Heart left ventricle (tissue), 16 donors: ENCODE results near the gene CCBE1. TPM values are rescaled to one million over a fixed set of nuclear protein-coding genes. Genes with fewer than 3 reads are reported as not detected.

Experiments
- ATAC-seq, 4 donors: fragments of 200-7000 bp; cut with Tn5 transposase; one replicate each; pipeline ENCODE4 v1.9.1; 2020 to 2022; ENCODE audit warnings: moderate library complexity in 4 of 4, mild to moderate bottlenecking in 3 of 4, moderate number of reproducible peaks in 1 of 4
- DNase-seq, 5 donors: peaks; one replicate each; pipeline ENCODE4 v3.0.0-alpha.2; 2020
- H3K27ac ChIP-seq, 12 donors: fragments of 200-600 bp; sonication (generic) in 4 of 12; one replicate each; pipeline versions ENCODE4 v1.5.0 to v1.8.0; 2016 to 2022; ENCODE audit warnings: mild to moderate bottlenecking in 2 of 12
- H3K27me3 ChIP-seq, 9 donors: fragments of 200-600 bp; sonication (generic) in 2 of 9; one replicate each; pipeline versions ENCODE4 v1.5.1 to v1.8.0; 2016 to 2022; ENCODE audit warnings: mild to moderate bottlenecking in 3 of 9
- H3K36me3 ChIP-seq, 9 donors: fragments of 200-600 bp; sonication (generic) in 2 of 9; one replicate each; pipeline versions ENCODE4 v1.5.0 to v1.8.0; 2018 to 2022; ENCODE audit warnings: mild to moderate bottlenecking in 2 of 9
- H3K4me1 ChIP-seq, 12 donors: fragments of 200-600 bp; sonication (generic) in 4 of 12; one replicate each; pipeline versions ENCODE4 v1.5.0 to v1.8.0; 2016 to 2022; ENCODE audit warnings: mild to moderate bottlenecking in 3 of 12
- H3K4me3 ChIP-seq, 12 donors: fragments of 200-600 bp; sonication (generic) in 4 of 12; one replicate each; pipeline versions ENCODE4 v1.5.0 to v1.8.0; 2017 to 2022; ENCODE audit warnings: mild to moderate bottlenecking in 9 of 12, moderate library complexity in 4 of 12
- H3K9me3 ChIP-seq, 12 donors: fragments of 200-600 bp; sonication (generic) in 4 of 12; one replicate each; pipeline versions ENCODE4 v1.5.0 to v1.8.0; 2016 to 2022; ENCODE audit warnings: mild to moderate bottlenecking in 1 of 12
- CTCF ChIP-seq, 12 donors: fragments of 200-600 bp; sonication (generic) in 4 of 12; IDR thresholded peaks; one replicate each; pipeline versions ENCODE4 v1.5.0 to v1.8.0; 2018 to 2022; ENCODE audit warnings: antibody characterized with exemption in 12 of 12, mild to moderate bottlenecking in 5 of 12
- POLR2A ChIP-seq, 2 donors: fragments of 450-650 bp; IDR thresholded peaks; one replicate each; pipeline ENCODE4 v1.6.1; 2017; ENCODE audit warnings: antibody characterized with exemption in 2 of 2, mild to moderate bottlenecking in 2 of 2, moderate library complexity in 2 of 2
- WGBS, 4 donors: extraction: QIAGEN DNeasy Blood & Tissue Kit in 2 of 4; methylation state at CpG; one replicate each; pipeline versions ENCODE4 v1.1.5 to v1.1.7; 2013 to 2018; 5-methylcytosine and 5-hydroxymethylcytosine counted together
- intact Hi-C, 10 donors: fragments of 100-400 bp; cut with DNase I; formaldehyde crosslinking; loops; one replicate each; pipeline versions ENCODE4 v1.11.1 to v1.14.2; 2022
- polyA plus RNA-seq, 2 donors: library from polyadenylated mRNA; stranded (reverse); fragments of 200-250 nt; gene quantifications; one replicate each; pipeline ENCODE4 v1.2.3, GENCODE V29; 2013
- total RNA-seq, 9 donors: library from RNA; depleted of rRNA in 2 of 9; stranded (reverse); fragments of >200 nt in 2 of 9; fragmentation: NEBNext Ultra II Directional in 3 of 9; extraction: Animal tissue kit (Norgen Biotek cat#: 25700) in 3 of 9; gene quantifications; one replicate each; pipeline versions ENCODE4 v1.1.0 to v1.2.4, GENCODE V29; 2016 to 2023
- donor health status: ischemic (EF 13 %, LVEDD 7.1; RV severe dilation, severe dysfunction).
- donor health status: healthy with polysubstance abuse.
- donor health status: DM: no; HTN: yes; CAD: no.
- donor health status: DM: no; HTN: no; CAD: no.
- donor health status: ischemic (EF 25% LVEDD 6.9; RV normal size, moderate dysfunction).
- donor health status: ischemic (EF 25% LVEDD 5.7; RV mildly dilated, moderate dysfunction).
- donor health status: healthy.
- donor health status: DM: yes; HTN: yes; CAD: no.
- donor health status: ischemic (EF 35%, LVEDD 5.7; RV mildly dilated, moderate dysfunction).
- donor health status: nonischemic (EF 11% LVEDD 7.7; RV severe dilation, severe dysfunction).
- donor health status: DM: yes; HTN: yes; CAD: no.
- donor health status: PGD.
- donor health status: ischemic (EF 29% LVEDD 5.4; RV normal size, mild dysfunction).
- donor health status: nonischemic (EF 23%, LVEDD 6.1; RV moderate dilation, normal function).

Gene CCBE1
- total and polyA plus RNA-seq, 11 donors = 0.15 to 6.3 (median 0.74) TPM

- H3K4me3 ChIP-seq = no peak overlapping the region
- ATAC-seq = no peak
- intact Hi-C loops = no loop called here
These were observed 191.9 kb downstream of the CCBE1 start for GRCh38 chr18:59505356-59505755.

DNA sequence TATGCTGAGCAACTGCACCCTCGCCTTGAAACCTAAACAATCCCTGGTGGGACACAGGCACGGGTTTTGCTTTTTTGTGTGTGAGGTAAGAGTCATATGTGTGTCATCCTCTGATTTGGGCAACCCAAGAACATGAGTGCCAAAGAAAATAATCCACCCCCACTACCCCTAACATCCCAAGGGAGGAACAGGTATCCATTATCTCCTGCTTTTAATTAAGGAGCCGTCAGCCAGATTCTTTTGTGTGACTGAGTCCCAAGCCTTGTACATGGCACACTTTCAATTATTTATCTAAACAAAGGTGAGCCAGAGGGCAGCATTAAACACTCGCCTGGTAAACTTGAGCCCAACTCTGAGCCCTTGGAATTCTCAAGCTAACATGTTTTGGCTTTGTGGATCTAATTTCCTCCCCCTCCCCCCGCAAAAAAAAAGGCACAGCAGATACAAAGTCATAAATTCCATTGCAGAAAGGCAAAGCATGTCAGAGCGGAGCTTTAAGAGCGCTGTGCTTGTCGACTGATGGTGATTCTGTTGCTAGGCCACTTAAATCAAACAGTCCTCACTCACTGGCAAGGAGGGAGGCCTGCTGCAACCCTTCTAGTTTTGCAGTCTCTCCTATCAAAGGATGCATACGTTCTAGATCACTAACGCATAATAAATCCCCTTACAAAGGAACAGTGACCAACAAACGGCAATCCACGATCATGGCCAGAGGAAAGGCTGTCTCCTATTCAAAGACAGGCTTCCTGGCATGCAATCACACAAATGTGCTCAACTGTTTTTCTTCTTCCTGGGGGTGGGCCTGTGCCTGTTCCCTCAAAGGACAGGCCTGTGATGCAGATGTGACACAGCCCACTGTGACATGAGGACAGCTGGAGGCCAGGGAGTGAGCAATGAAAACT lies 194.7 kb downstream of the CCBE1 start:
- 13 to 20% (median 15%) methylated on average over 12 of the region's 12 CpGs for WGBS, 4 donors
- Histone ChIP-seq H3K27me3 (no peaks in the 10 kb centered on the region), H3K4me1 (peaks cover 0 to 29% (median 11%) of the 10 kb centered on the region in 12 donors), H3K27ac (peak overlapping the region; percentile 6 to 89 (median 76)), H3K9me3 (no peaks in the 10 kb centered on the region), H3K36me3 (no peaks in the 10 kb centered on the region), H3K4me3 (no peak overlapping the region)
- intact Hi-C loops = loop anchor here in 3 of 10 donors (1.0 to 2.0 kb wide), 2 partner anchors 32 kb away; no protein-coding TSS in a partner anchor
- DNase-seq = peak in 4 of 5 donors; percentile 33 to 66 (median 50)
- TF ChIP-seq CTCF (IDR thresholded peaks at IDR 0.05) (no peak), POLR2A (IDR thresholded peaks at IDR 0.05) (no peak)
- peak; percentile 88 to 95 (median 95) for ATAC-seq

More at GRCh38 chr18:59505356-59505755, 191.9 kb downstream of the CCBE1 start:
- no peaks in the 10 kb centered on the region for H3K27me3 ChIP-seq
- peaks cover 0 to 31% (median 11%) of the 10 kb centered on the region in 12 donors for H3K4me1 ChIP-seq
- TF ChIP-seq CTCF (IDR thresholded peaks at IDR 0.05) (no peak), POLR2A (IDR thresholded peaks at IDR 0.05) (no peak)
- H3K36me3 ChIP-seq = no peaks in the 10 kb centered on the region
- H3K27ac ChIP-seq = peak overlapping the region in 1 of 12 donors; percentile 28
- DNase-seq = no peak
- H3K9me3 ChIP-seq = no peaks in the 10 kb centered on the region

DNA sequence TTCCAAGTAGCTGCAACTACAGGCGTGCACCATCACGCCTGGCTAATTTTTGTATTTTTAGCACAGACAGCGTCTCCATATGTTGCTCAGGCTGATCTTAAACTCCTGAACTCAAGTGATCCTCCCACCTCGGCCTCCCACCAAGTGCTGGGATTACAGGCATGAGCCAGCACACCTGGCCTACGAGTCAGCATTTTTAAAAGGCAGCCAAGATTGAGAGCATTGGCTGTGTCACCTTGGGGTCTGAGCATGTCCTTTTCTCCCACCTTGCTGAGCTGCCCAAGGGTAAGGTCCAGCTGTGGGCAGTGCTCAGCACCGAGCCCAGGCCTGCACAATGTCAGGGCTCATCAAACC lies 195.3 kb downstream of the CCBE1 start:
- Histone ChIP-seq H3K36me3 (no peaks in the 10 kb centered on the region), H3K9me3 (no peaks in the 10 kb centered on the region), H3K27me3 (no peaks in the 10 kb centered on the region), H3K4me1 (peaks cover 0 to 30% (median 11%) of the 10 kb centered on the region in 12 donors), H3K4me3 (no peak overlapping the region), H3K27ac (peak overlapping the region; percentile 6 to 89 (median 76))
- TF ChIP-seq POLR2A (IDR thresholded peaks at IDR 0.05) (no peak), CTCF (IDR thresholded peaks at IDR 0.05) (no peak)
- WGBS, 4 donors = 57 to 69% (median 63%) methylated on average over 6 of the region's 6 CpGs
- DNase-seq (no peak), ATAC-seq (peak; percentile 19 to 45 (median 34))
- intact Hi-C loops = loop anchor here in 3 of 10 donors (1.0 to 2.0 kb wide), 2 partner anchors 31 to 32 kb away; no protein-coding TSS in a partner anchor

DNA sequence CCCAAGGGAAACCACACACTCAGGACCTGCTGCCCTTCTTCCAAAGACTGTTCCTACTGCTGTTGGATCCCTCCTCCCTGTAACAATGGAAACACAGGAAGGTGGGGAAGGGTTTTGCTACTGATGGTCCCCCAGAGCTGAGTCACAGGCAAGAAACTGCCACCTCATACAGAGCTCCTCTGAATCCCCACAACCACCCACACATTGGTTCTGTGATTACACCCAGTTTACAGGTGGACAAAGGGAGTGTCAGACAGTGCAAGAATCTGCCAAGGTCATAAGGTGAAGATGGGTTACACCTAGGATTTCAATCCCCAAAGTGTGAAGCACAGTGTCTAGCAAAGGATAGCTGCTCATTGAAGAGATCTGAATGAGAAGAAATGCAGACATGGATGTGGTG lies 196.5 kb downstream of the CCBE1 start:
- Histone ChIP-seq H3K27ac (peak overlapping the region in 1 of 12 donors; percentile 81), H3K4me1 (peaks cover 0 to 30% (median 11%) of the 10 kb centered on the region in 12 donors), H3K9me3 (no peaks in the 10 kb centered on the region), H3K4me3 (no peak overlapping the region), H3K27me3 (no peaks in the 10 kb centered on the region), H3K36me3 (no peaks in the 10 kb centered on the region)
- no peak for DNase-seq
- no peak for TF ChIP-seq CTCF (IDR thresholded peaks at IDR 0.05)
- no peak for TF ChIP-seq POLR2A (IDR thresholded peaks at IDR 0.05)
- intact Hi-C loops = no loop called here
- ATAC-seq = no peak
